HEK293 (cell line): Measurements from ENCODE around the gene TMEM233.

Source experiments
- CTCF ChIA-PET: fragments of 350-600 bp; formaldehyde crosslinking; extraction: SDS; loops from one replicate; lab custom pipeline; 2021; ENCODE audit warnings: antibody characterized with exemption; lab: Yijun Ruan, JAX
- POLR2A ChIA-PET: fragments of 300-600 bp; formaldehyde crosslinking; extraction: SDS; loops from one replicate; lab custom pipeline; 2020; ENCODE audit warnings: antibody characterized with exemption, inconsistent platforms; lab: Yijun Ruan, JAX
- H3K27ac ChIP-seq: fragments of 200-500 bp; sonication (Bioruptor generic); 2 replicates; pipeline ENCODE4 v1.5.1; 2014; ENCODE audit warnings: low read depth, low read length, control low read depth, inconsistent platforms; ENCODE audit errors: extremely low read depth
- H3K36me3 ChIP-seq, 2 experiments: fragments of 200-500 bp in 1 of 2; sonication (Bioruptor generic) in 1 of 2; 1 replicate in 1 of 2; 2 replicates in 1 of 2; pipeline ENCODE4 v1.5.1; 2014 to 2017; ENCODE audit warnings: inconsistent platforms in 2 of 2, low read length in 2 of 2; ENCODE audit not compliant: control insufficient read depth in 2 of 2, insufficient read depth in 1 of 2
- H3K4me1 ChIP-seq: fragments of 200-500 bp; sonication (Bioruptor generic); 2 replicates; pipeline ENCODE4 v1.5.1; 2014; ENCODE audit warnings: mild to moderate bottlenecking, low read length, inconsistent platforms; ENCODE audit not compliant: control insufficient read depth, insufficient read depth
- H3K4me3 ChIP-seq: 2 replicates; pipeline ENCODE4 v1.5.1; 2011; ENCODE audit warnings: low read depth, mild to moderate bottlenecking, control low read depth, low read length, moderate library complexity
- H3K9me3 ChIP-seq: fragments of 200-500 bp; sonication (Bioruptor generic); 2 replicates; pipeline ENCODE4 v1.5.1; 2014; ENCODE audit warnings: low read depth, low read length, inconsistent platforms; ENCODE audit not compliant: control insufficient read depth, insufficient read depth
- ATF2 ChIP-seq: fragments of 450-650 bp; formaldehyde crosslinking; IDR thresholded peaks from 2 replicates; pipeline ENCODE4 v1.5.1; 2016; ENCODE audit warnings: missing biosample characterization, missing genetic modification characterization, low read depth
- ELK4 ChIP-seq: IDR thresholded peaks from 2 replicates; pipeline ENCODE4 v1.6.1; 2011; ENCODE audit warnings: mild to moderate bottlenecking, low read depth, low read length, borderline replicate concordance
- GLIS1 ChIP-seq: fragments of 450-650 bp; formaldehyde crosslinking; IDR thresholded peaks from 2 replicates; pipeline ENCODE4 v1.5.1; 2016; ENCODE audit warnings: missing biosample characterization, missing genetic modification characterization
- HOXA7 ChIP-seq: sonication (generic); formaldehyde crosslinking; IDR thresholded peaks from 2 replicates; pipeline ENCODE4 v1.8.1; 2022; ENCODE audit warnings: missing genetic modification reagents, borderline replicate concordance
- INSM2 ChIP-seq: fragments of 450-650 bp; formaldehyde crosslinking; IDR thresholded peaks from 2 replicates; pipeline ENCODE4 v1.5.1; 2016; ENCODE audit warnings: missing biosample characterization, missing genetic modification characterization
- SALL2 ChIP-seq: fragments of 450-650 bp; formaldehyde crosslinking; IDR thresholded peaks from 2 replicates; pipeline ENCODE4 v1.5.0; 2017; ENCODE audit warnings: missing biosample characterization, mild to moderate bottlenecking, missing genetic modification characterization, borderline replicate concordance
- SP7 ChIP-seq: fragments of 450-650 bp; formaldehyde crosslinking; IDR thresholded peaks from 2 replicates; pipeline ENCODE4 v1.5.1; 2016; ENCODE audit warnings: missing biosample characterization, missing genetic modification characterization
- ZBTB21 ChIP-seq: fragments of 450-650 bp; formaldehyde crosslinking; IDR thresholded peaks from 2 replicates; pipeline ENCODE4 v1.5.1; 2017; ENCODE audit warnings: missing biosample characterization, missing genetic modification characterization
- ZFP41 ChIP-seq: fragments of 450-650 bp; formaldehyde crosslinking; IDR thresholded peaks from 2 replicates; pipeline ENCODE4 v1.5.1; 2016; ENCODE audit warnings: missing biosample characterization, missing genetic modification characterization, borderline replicate concordance
- ZNF146 ChIP-seq: fragments of 450-650 bp; formaldehyde crosslinking; IDR thresholded peaks from 2 replicates; pipeline ENCODE4 v1.5.1; 2016; ENCODE audit warnings: missing biosample characterization, missing genetic modification characterization
- ZNF214 ChIP-seq: fragments of 450-650 bp; formaldehyde crosslinking; IDR thresholded peaks from 2 replicates; pipeline ENCODE4 v1.5.1; 2017; ENCODE audit warnings: missing biosample characterization, mild to moderate bottlenecking, missing genetic modification characterization, borderline replicate concordance
- ZNF292 ChIP-seq: fragments of 450-650 bp; formaldehyde crosslinking; IDR thresholded peaks from 2 replicates; pipeline ENCODE4 v1.5.1; 2016; ENCODE audit warnings: low read depth, missing biosample characterization, missing genetic modification characterization, borderline replicate concordance
- ZNF530 ChIP-seq: fragments of 450-650 bp; formaldehyde crosslinking; IDR thresholded peaks from 2 replicates; pipeline ENCODE4 v1.5.1; 2016; ENCODE audit warnings: low read depth, missing biosample characterization, missing genetic modification characterization
- ZNF549 ChIP-seq: fragments of 450-650 bp; IDR thresholded peaks from 2 replicates; pipeline ENCODE4 v1.5.1; 2018; ENCODE audit warnings: missing biosample characterization, missing genetic modification characterization, mild to moderate bottlenecking, inconsistent platforms, moderate library complexity
- ZNF561 ChIP-seq: fragments of 450-650 bp; IDR thresholded peaks from 2 replicates; pipeline ENCODE4 v1.5.1; 2018; ENCODE audit warnings: missing biosample characterization, missing genetic modification characterization, borderline replicate concordance
- ZNF571 ChIP-seq: fragments of 450-650 bp; formaldehyde crosslinking; IDR thresholded peaks from 2 replicates; pipeline ENCODE4 v1.5.0; 2017; ENCODE audit warnings: missing biosample characterization, missing genetic modification characterization
- ZNF624 ChIP-seq: fragments of 450-650 bp; formaldehyde crosslinking; IDR thresholded peaks from 2 replicates; pipeline ENCODE4 v1.5.1; 2017; ENCODE audit warnings: missing biosample characterization, missing genetic modification characterization
- ZNF843 ChIP-seq: fragments of 450-650 bp; formaldehyde crosslinking; IDR thresholded peaks from 2 replicates; pipeline ENCODE4 v1.5.1; 2016; ENCODE audit warnings: missing biosample characterization, missing genetic modification characterization
- ZSCAN23 ChIP-seq: fragments of 450-650 bp; formaldehyde crosslinking; IDR thresholded peaks from 2 replicates; pipeline ENCODE4 v1.5.1; 2016; ENCODE audit warnings: missing biosample characterization, missing genetic modification characterization
- ZSCAN4 ChIP-seq: fragments of 450-650 bp; formaldehyde crosslinking; IDR thresholded peaks from 2 replicates; pipeline ENCODE4 v1.5.1; 2017; ENCODE audit warnings: missing biosample characterization, missing genetic modification characterization

Gene TMEM233

GRCh38 chr12:119594772-119595445 lies 1.3 kb downstream of the TMEM233 start:
- no peaks in the 10 kb centered on the region for H3K36me3 ChIP-seq
- CTCF ChIA-PET: no interaction called here
- TF ChIP-seq ZNF624 (tag by site-specific recombination): no peak
- TF ChIP-seq ZNF292: no peak
- no peak for TF ChIP-seq ZNF214 (tag by site-specific recombination)
- no peak for TF ChIP-seq ZNF571 (tag by site-specific recombination)
- no peak for TF ChIP-seq ZNF146
- TF ChIP-seq ZBTB21 (tag by site-specific recombination): no peak
- TF ChIP-seq SALL2: no peak
- TF ChIP-seq ZNF549 (tag by site-specific recombination): no peak
- no peak for TF ChIP-seq ZNF561
- TF ChIP-seq ZSCAN4 (tag by site-specific recombination): no peak
- no peak for TF ChIP-seq HOXA7 (CRISPR knock-in tag)
- TF ChIP-seq ZNF530 (tag by site-specific recombination): no peak
- H3K4me3 ChIP-seq: no peak overlapping the region
- no peaks in the 10 kb centered on the region for H3K9me3 ChIP-seq
- H3K4me1 ChIP-seq: no peaks in the 10 kb centered on the region
- POLR2A ChIA-PET: no interaction called here
- no peak overlapping the region for H3K27ac ChIP-seq

- CTCF ChIA-PET: interaction anchor here (1.0 kb wide), 1 partner anchor 54 kb away, joined by 3 read pairs; no protein-coding TSS in a partner anchor
- POLR2A ChIA-PET: no interaction called here
Observed at GRCh38 chr12:119598159-119598558, 4.6 kb downstream of the TMEM233 start.

GRCh38 chr12:119601877-119602733 lies 8.5 kb downstream of the TMEM233 start:
- no peak overlapping the region for H3K27ac ChIP-seq
- H3K4me1 ChIP-seq: peaks cover 7% of the 10 kb centered on the region; the same call in 1 of the 2 replicates
- TF ChIP-seq ZSCAN23 (tag by site-specific recombination) (no peak), SP7 (tag by site-specific recombination) (no peak), INSM2 (no peak), ELK4 (no peak), GLIS1 (tag by site-specific recombination) (no peak), ZNF843 (no peak)
- POLR2A ChIA-PET: no interaction called here
- H3K36me3 ChIP-seq: no peaks in the 10 kb centered on the region
- CTCF ChIA-PET: no interaction called here
- H3K4me3 ChIP-seq: no peak overlapping the region
- no peaks in the 10 kb centered on the region for H3K9me3 ChIP-seq

More at GRCh38 chr12:119598159-119598558, 4.6 kb downstream of the TMEM233 start:
- Histone ChIP-seq H3K27ac (no peak overlapping the region), H3K36me3 (no peaks in the 10 kb centered on the region)
- TF ChIP-seq ZFP41 (tag by site-specific recombination) (no peak), ATF2 (tag by site-specific recombination) (peak; percentile 67)
- TF ChIP-seq, all 188 proteins: peak for 1
- Histone ChIP-seq H3K4me3 (no peak overlapping the region), H3K4me1 (peaks cover 4% of the 10 kb centered on the region; the same call in 1 of the 2 replicates), H3K9me3 (no peaks in the 10 kb centered on the region)
